H9 (cell line): ENCODE results near the gene GJB2. TPM values are rescaled to one million over a fixed set of nuclear protein-coding genes. Genes with fewer than 3 reads are reported as not detected.

Source experiments
- DNase-seq: peaks from one replicate; pipeline ENCODE4 v3.0.0-alpha.2; 2017
- H2AFZ ChIP-seq: one replicate; pipeline ENCODE4 v1.6.1; 2013; ENCODE audit warnings: mild to moderate bottlenecking, low read length, control low read depth, moderate library complexity
- H2AK5ac ChIP-seq: 2 replicates; pipeline ENCODE4 v1.6.1; 2013; ENCODE audit warnings: low read length, control low read depth, mixed read lengths; ENCODE audit not compliant: insufficient read length
- H2BK120ac ChIP-seq: one replicate; pipeline ENCODE4 v1.6.1; 2013; ENCODE audit warnings: low read depth, mild to moderate bottlenecking, low read length, control low read depth, inconsistent platforms; ENCODE audit not compliant: poor library complexity, severe bottlenecking
- H2BK12ac ChIP-seq: 2 replicates; pipeline ENCODE4 v1.6.1; 2013; ENCODE audit warnings: low read length, control low read depth, mixed read lengths, low read depth; ENCODE audit not compliant: insufficient read length
- H2BK15ac ChIP-seq: 2 replicates; pipeline ENCODE4 v1.6.1; 2013; ENCODE audit warnings: low read depth, low read length, control low read depth
- H2BK20ac ChIP-seq: one replicate; pipeline ENCODE4 v1.6.1; 2013; ENCODE audit warnings: low read depth, mild to moderate bottlenecking, low read length, control low read depth, inconsistent platforms; ENCODE audit not compliant: poor library complexity, severe bottlenecking
- H2BK5ac ChIP-seq: 2 replicates; pipeline ENCODE4 v1.6.1; 2013; ENCODE audit warnings: low read length, control low read depth, mixed read lengths; ENCODE audit not compliant: insufficient read length
- H3K14ac ChIP-seq: 2 replicates; pipeline ENCODE4 v1.6.1; 2013; ENCODE audit warnings: low read length, control low read depth; ENCODE audit not compliant: insufficient read depth
- H3K18ac ChIP-seq: 2 replicates; pipeline ENCODE4 v1.6.1; 2013; ENCODE audit warnings: low read depth, mild to moderate bottlenecking, mixed read lengths, low read length, control low read depth; ENCODE audit not compliant: insufficient read length
- H3K23ac ChIP-seq: 2 replicates; pipeline ENCODE4 v1.6.1; 2013; ENCODE audit warnings: low read length, control low read depth, mixed read lengths, low read depth; ENCODE audit not compliant: insufficient read length
- H3K23me2 ChIP-seq: 2 replicates; pipeline ENCODE4 v1.6.1; 2013; ENCODE audit warnings: low read depth, mild to moderate bottlenecking, mixed read lengths, low read length, control low read depth; ENCODE audit not compliant: insufficient read length, poor library complexity, severe bottlenecking
- H3K27ac ChIP-seq: 2 replicates; pipeline ENCODE4 v1.5.1; 2013; ENCODE audit warnings: low read length, control low read depth, mixed read lengths, low read depth; ENCODE audit not compliant: insufficient read length
- H3K27me3 ChIP-seq: 2 replicates; pipeline ENCODE4 v1.6.1; 2013; ENCODE audit warnings: low read length, control low read depth, inconsistent platforms; ENCODE audit not compliant: insufficient read depth
- H3K4ac ChIP-seq: 2 replicates; pipeline ENCODE4 v1.6.1; 2013; ENCODE audit warnings: low read depth, mild to moderate bottlenecking, control low read depth, inconsistent platforms, low read length, moderate library complexity
- H3K4me1 ChIP-seq: 2 replicates; pipeline ENCODE4 v1.6.1; 2013; ENCODE audit warnings: low read length, control low read depth, inconsistent platforms; ENCODE audit not compliant: insufficient read depth
- H3K4me2 ChIP-seq: 2 replicates; pipeline ENCODE4 v1.6.1; 2013; ENCODE audit warnings: low read length, control low read depth, mixed read lengths; ENCODE audit not compliant: insufficient read length, insufficient read depth
- H3K56ac ChIP-seq: 2 replicates; pipeline ENCODE4 v1.6.1; 2013; ENCODE audit warnings: low read depth, mild to moderate bottlenecking, mixed read lengths, low read length, control low read depth; ENCODE audit not compliant: insufficient read length
- H3K79me1 ChIP-seq: 2 replicates; pipeline ENCODE4 v1.6.1; 2013; ENCODE audit warnings: low read depth, mild to moderate bottlenecking, moderate library complexity, low read length, control low read depth, inconsistent platforms; ENCODE audit not compliant: insufficient read depth, poor library complexity, severe bottlenecking
- H3K79me2 ChIP-seq: 2 replicates; pipeline ENCODE4 v1.6.1; 2013; ENCODE audit warnings: low read length, control low read depth, inconsistent platforms; ENCODE audit not compliant: insufficient read depth
- H3K9ac ChIP-seq: 2 replicates; pipeline ENCODE4 v1.6.1; 2013; ENCODE audit warnings: low read length, control low read depth, mixed read lengths; ENCODE audit not compliant: insufficient read length; ENCODE audit errors: extremely low read depth
- H3K9me3 ChIP-seq: one replicate; pipeline ENCODE4 v1.6.1; 2013; ENCODE audit warnings: low read depth, low read length, inconsistent platforms; ENCODE audit not compliant: control insufficient read depth
- H3T11ph ChIP-seq: one replicate; pipeline ENCODE4 v1.6.1; 2013; ENCODE audit warnings: mild to moderate bottlenecking, low read length, control low read depth, inconsistent platforms
- H4K20me1 ChIP-seq: one replicate; pipeline ENCODE4 v1.6.1; 2013; ENCODE audit not compliant: control insufficient read depth, insufficient read length, insufficient read depth
- H4K5ac ChIP-seq: 2 replicates; pipeline ENCODE4 v1.6.1; 2013; ENCODE audit warnings: low read depth, mild to moderate bottlenecking, mixed read lengths, low read length, control low read depth; ENCODE audit not compliant: insufficient read length
- H4K8ac ChIP-seq: replicated peaks from 2 replicates; pipeline ENCODE4 v1.6.1; 2013; ENCODE audit warnings: low read length, control low read depth, mixed read lengths, low read depth; ENCODE audit not compliant: insufficient read length
- H4K91ac ChIP-seq: 2 replicates; pipeline ENCODE4 v1.6.1; 2013; ENCODE audit warnings: low read depth, mild to moderate bottlenecking, moderate library complexity, mixed read lengths, low read length, control low read depth; ENCODE audit not compliant: insufficient read length
- H3K27ac Mint-ChIP-seq, 3 experiments: 2 replicates in 2 of 3; 3 replicates in 1 of 3; pipeline ENCODE4 v1.8.0; 2020 to 2021; ENCODE audit warnings: mixed read lengths in 3 of 3, mild to moderate bottlenecking in 1 of 3, moderate library complexity in 1 of 3
- H3K27me3 Mint-ChIP-seq: 2 replicates; pipeline ENCODE4 v1.8.0; 2021; ENCODE audit warnings: low read depth, mild to moderate bottlenecking, moderate library complexity, mixed read lengths
- H3K36me3 Mint-ChIP-seq, 3 experiments: 2 replicates in 2 of 3; 3 replicates in 1 of 3; pipeline ENCODE4 v1.8.0; 2020 to 2021; ENCODE audit warnings: low read depth in 3 of 3, mixed read lengths in 3 of 3; ENCODE audit not compliant: insufficient read depth in 1 of 3
- H3K4me1 Mint-ChIP-seq, 2 experiments: 2 replicates each; pipeline ENCODE4 v1.8.0; 2020; ENCODE audit warnings: mixed read lengths in 2 of 2
- H3K4me3 Mint-ChIP-seq, 2 experiments: 2 replicates in 1 of 2; 3 replicates in 1 of 2; pipeline ENCODE4 v1.8.0; 2020 to 2021; ENCODE audit warnings: mild to moderate bottlenecking in 2 of 2, mixed read lengths in 2 of 2, moderate library complexity in 1 of 2
- H3K9me3 Mint-ChIP-seq, 2 experiments: 2 replicates in 1 of 2; 3 replicates in 1 of 2; pipeline ENCODE4 v1.8.0; 2020; ENCODE audit warnings: mild to moderate bottlenecking in 2 of 2, mixed read lengths in 2 of 2, moderate library complexity in 1 of 2
- CTCF ChIP-seq: fragments of 200-600 bp; sonication (generic); conservative IDR thresholded peaks from 3 replicates; pipeline ENCODE4 v1.8.0; 2021; ENCODE audit warnings: antibody characterized with exemption, mild to moderate bottlenecking
- WGBS: extraction: QIAGEN DNeasy Blood & Tissue Kit; methylation state at CpG from one replicate; pipeline ENCODE4 v1.1.7; 2013; ENCODE audit warnings: missing lambda C conversion rate, low lambda C conversion rate, mixed read lengths; ENCODE audit not compliant: insufficient read length; ENCODE audit errors: extremely low coverage; 5-methylcytosine and 5-hydroxymethylcytosine counted together
- total RNA-seq: library from RNA; stranded (reverse); gene quantifications from 2 replicates; pipeline ENCODE4 v1.2.1, GENCODE V29; 2021

GJB2 gene
- total RNA-seq, 1 experiment from 2014 or later, result 0.28 TPM

DNA sequence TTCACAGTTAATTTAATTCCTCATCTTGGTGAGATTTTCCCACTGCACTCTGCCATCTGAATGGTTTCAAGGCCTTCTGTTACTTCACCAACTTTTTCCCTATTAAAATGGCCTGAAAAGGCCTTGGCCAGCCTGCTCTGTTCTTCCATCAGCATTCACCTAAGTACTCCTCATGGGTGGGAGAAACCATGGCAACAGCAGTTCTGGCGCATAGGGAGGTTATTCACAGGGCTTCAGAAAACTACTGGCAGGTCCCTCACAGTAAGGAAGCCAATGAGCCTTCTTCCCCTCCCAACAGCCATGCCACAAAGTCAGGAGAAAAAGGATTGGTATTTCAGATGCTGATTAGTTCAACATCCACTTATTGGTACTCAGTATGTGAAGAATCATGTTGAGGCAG, 17.2 kb upstream of the GJB2 start:
- Mint-ChIP-seq H3K27me3 (peaks cover 3% of the 10 kb centered on the region; the same call in 1 of the 2 replicates), H3K27ac (no peak overlapping the region), H3K4me3 (no peak overlapping the region), H3K4me1 (peaks cover 4 to 5% of the 10 kb centered on the region in 2 experiments), H3K9me3 (no peaks in the 10 kb centered on the region; a peak in 1 of 5 replicates), H3K36me3 (no peaks in the 10 kb centered on the region; a peak in 1 of 7 replicates)
- Histone ChIP-seq H2AFZ (no peak overlapping the region), H3K23ac (no peak overlapping the region), H3K9ac (no peak overlapping the region), H3K4me1 (peaks cover 2% of the 10 kb centered on the region; the same call in 1 of the 2 replicates), H2BK120ac (no peak overlapping the region), H3K23me2 (no peaks in the 10 kb centered on the region), H3K27ac (no peak overlapping the region), H4K91ac (no peak overlapping the region), H3K79me1 (no peaks in the 10 kb centered on the region), H4K5ac (no peak overlapping the region), H3T11ph (no peak overlapping the region), H2BK15ac (no peak overlapping the region), H3K4ac (no peak overlapping the region), H3K18ac (no peak overlapping the region), H3K27me3 (no peaks in the 10 kb centered on the region), H3K4me2 (no peak overlapping the region), H4K20me1 (peaks cover 4% of the 10 kb centered on the region), H2BK12ac (no peak overlapping the region), H3K14ac (no peak overlapping the region), H2BK20ac (no peak overlapping the region), H2BK5ac (no peak overlapping the region), H3K56ac (no peak overlapping the region), H4K8ac (no peak overlapping the region), H2AK5ac (no peak overlapping the region), H3K9me3 (no peaks in the 10 kb centered on the region), H3K79me2 (no peaks in the 10 kb centered on the region)
- DNase-seq, result no peak
- WGBS, result no CpG with 5 or more reads among the region's 1 CpG
- no peak for TF ChIP-seq CTCF
